ENCODE measurements around the gene TUBB2A. TPM values are rescaled to one million over a fixed set of nuclear protein-coding genes. Genes with fewer than 3 reads are reported as not detected.
"Not testable (repeated sequence)": the region's sequence is repeated elsewhere in the genome, so short reads cannot be mapped to it uniquely, and the experiment has no call there.

Gene TUBB2A
- total RNA-seq, 1 experiment from 2014 or later = 112 TPM

DNA sequence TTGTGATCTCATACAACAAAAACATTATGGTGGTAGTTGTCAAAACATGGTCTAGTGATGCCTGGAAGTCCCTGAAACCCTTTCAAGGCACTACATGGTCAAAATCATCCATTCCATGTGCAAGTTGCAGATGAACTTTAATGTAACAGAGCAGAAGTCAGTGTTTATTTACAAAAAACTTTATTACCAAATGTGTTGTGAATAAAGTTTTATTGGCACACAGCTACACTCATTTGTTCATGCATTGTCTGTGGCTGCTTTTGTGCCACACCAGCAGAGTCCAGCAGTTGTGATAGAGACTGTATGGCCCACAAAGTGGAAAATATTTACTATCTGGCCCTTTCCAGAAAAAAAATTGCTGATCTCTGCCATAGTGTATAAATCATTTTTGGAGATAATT lies 43.3 kb upstream of the TUBB2A start:
- Histone ChIP-seq H3K4me3 (ENCODE audit: low read depth, low read length, poor library complexity, severe bottlenecking) (no peak overlapping the region), H3K4me1 (ENCODE audit: insufficient read depth, low read length, poor library complexity, severe bottlenecking) (peaks cover 4% of the 10 kb centered on the region), H3K9me3 (ENCODE audit: low read depth, low read length, poor library complexity, severe bottlenecking) (no peaks in the 10 kb centered on the region), H3K27ac (ENCODE audit: low read depth, low read length, poor library complexity, severe bottlenecking) (no peak overlapping the region), H3K36me3 (ENCODE audit: insufficient read depth, low read length, poor library complexity, severe bottlenecking) (no peaks in the 10 kb centered on the region), H3K27me3 (replicated peaks; ENCODE audit: insufficient read depth, low read depth, low read length, poor library complexity) (no peaks in the 10 kb centered on the region)
- intact Hi-C loops (cut with micrococcal nuclease; ENCODE audit: unreplicated experiment) = no loop called here
- ChIA-PET POLR2A (ENCODE audit: low non-redundant PET) (no interaction called here), CTCF (no interaction called here)
- BruUV-seq (replicated peaks) = no TSS peak
- TF ChIP-seq, protein P1, sequence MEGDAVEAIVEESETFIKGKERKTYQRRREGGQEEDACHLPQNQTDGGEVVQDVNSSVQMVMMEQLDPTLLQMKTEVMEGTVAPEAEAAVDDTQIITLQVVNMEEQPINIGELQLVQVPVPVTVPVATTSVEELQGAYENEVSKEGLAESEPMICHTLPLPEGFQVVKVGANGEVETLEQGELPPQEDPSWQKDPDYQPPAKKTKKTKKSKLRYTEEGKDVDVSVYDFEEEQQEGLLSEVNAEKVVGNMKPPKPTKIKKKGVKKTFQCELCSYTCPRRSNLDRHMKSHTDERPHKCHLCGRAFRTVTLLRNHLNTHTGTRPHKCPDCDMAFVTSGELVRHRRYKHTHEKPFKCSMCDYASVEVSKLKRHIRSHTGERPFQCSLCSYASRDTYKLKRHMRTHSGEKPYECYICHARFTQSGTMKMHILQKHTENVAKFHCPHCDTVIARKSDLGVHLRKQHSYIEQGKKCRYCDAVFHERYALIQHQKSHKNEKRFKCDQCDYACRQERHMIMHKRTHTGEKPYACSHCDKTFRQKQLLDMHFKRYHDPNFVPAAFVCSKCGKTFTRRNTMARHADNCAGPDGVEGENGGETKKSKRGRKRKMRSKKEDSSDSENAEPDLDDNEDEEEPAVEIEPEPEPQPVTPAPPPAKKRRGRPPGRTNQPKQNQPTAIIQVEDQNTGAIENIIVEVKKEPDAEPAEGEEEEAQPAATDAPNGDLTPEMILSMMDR (conservative IDR thresholded peaks at IDR 0.05; ENCODE audit: low read depth, low read length) = no peak
- TF ChIP-seq EZH2 (IDR thresholded peaks at IDR 0.05; ENCODE audit: borderline replicate concordance, low read depth, low read length, poor library complexity, severe bottlenecking) = no peak
- DNase-seq (ENCODE audit: low spot score) = no peak

DNA sequence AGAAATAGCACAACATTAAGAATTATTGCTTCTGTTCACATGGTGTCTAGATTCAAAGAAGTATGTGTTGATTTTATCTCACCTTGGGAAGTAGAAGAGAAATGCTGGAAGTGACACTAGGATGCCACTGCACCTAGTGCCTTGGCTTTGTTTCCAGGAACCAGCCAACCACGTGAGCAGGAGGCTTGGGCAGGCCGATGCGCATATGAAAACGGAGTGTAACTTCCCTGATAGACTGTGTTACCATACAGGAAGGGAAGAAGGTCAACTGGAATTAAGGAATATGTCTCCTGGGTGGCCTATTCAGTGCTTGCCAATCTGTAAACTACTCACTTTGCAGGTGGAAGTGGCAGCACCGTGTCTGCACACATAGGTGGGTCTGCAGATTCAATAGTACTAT lies 42.0 kb upstream of the TUBB2A start:
- intact Hi-C loops (cut with micrococcal nuclease; ENCODE audit: unreplicated experiment) = no loop called here
- no peaks in the 10 kb centered on the region for H3K27me3 ChIP-seq (replicated peaks; ENCODE audit: insufficient read depth, low read depth, low read length, poor library complexity)
- CTCF ChIA-PET = no interaction called here
- H3K27ac ChIP-seq (ENCODE audit: low read depth, low read length, poor library complexity, severe bottlenecking) = no peak overlapping the region
- POLR2A ChIA-PET (ENCODE audit: low non-redundant PET) = no interaction called here
- H3K9me3 ChIP-seq (ENCODE audit: low read depth, low read length, poor library complexity, severe bottlenecking) = no peaks in the 10 kb centered on the region
- H3K36me3 ChIP-seq (ENCODE audit: insufficient read depth, low read length, poor library complexity, severe bottlenecking) = no peaks in the 10 kb centered on the region
- DNase-seq (ENCODE audit: low spot score) = no peak
- TF ChIP-seq, protein P1 (conservative IDR thresholded peaks at IDR 0.05; ENCODE audit: low read depth, low read length) = no peak
- TF ChIP-seq EZH2 (IDR thresholded peaks at IDR 0.05; ENCODE audit: borderline replicate concordance, low read depth, low read length, poor library complexity, severe bottlenecking) = no peak
- peaks cover 17% of the 10 kb centered on the region for H3K4me1 ChIP-seq (ENCODE audit: insufficient read depth, low read length, poor library complexity, severe bottlenecking)
- H3K4me3 ChIP-seq (ENCODE audit: low read depth, low read length, poor library complexity, severe bottlenecking) = no peak overlapping the region
- BruUV-seq (replicated peaks) = no TSS peak

DNA sequence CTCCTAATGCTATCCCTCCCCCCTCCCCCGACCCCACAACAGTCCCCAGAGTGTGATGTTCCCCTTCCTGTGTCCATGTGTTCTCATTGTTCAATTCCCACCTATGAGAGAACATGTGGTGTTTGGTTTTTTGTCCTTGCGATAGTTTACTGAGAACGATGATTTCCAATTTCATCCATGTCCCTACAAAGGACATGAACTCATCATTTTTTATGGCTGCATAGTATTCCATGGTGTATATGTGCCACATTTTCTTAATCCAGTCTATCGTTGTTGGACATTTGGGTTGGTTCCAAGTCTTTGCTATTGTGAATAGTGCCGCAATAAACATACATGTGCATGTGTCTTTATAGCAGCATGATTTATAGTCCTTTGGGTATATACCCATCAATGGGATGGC lies 40.4 kb upstream of the TUBB2A start:
- H3K27me3 ChIP-seq (replicated peaks; ENCODE audit: insufficient read depth, low read depth, low read length, poor library complexity); POLR2A ChIA-PET (ENCODE audit: low non-redundant PET); BruUV-seq (replicated peaks); CTCF ChIA-PET; H3K9me3 ChIP-seq (ENCODE audit: low read depth, low read length, poor library complexity, severe bottlenecking); H3K27ac ChIP-seq (ENCODE audit: low read depth, low read length, poor library complexity, severe bottlenecking); intact Hi-C loops (cut with micrococcal nuclease; ENCODE audit: unreplicated experiment); H3K4me3 ChIP-seq (ENCODE audit: low read depth, low read length, poor library complexity, severe bottlenecking); DNase-seq (ENCODE audit: low spot score); H3K36me3 ChIP-seq (ENCODE audit: insufficient read depth, low read length, poor library complexity, severe bottlenecking): not testable (repeated sequence)
- peaks cover 18% of the 10 kb centered on the region for H3K4me1 ChIP-seq (ENCODE audit: insufficient read depth, low read length, poor library complexity, severe bottlenecking)

DNA sequence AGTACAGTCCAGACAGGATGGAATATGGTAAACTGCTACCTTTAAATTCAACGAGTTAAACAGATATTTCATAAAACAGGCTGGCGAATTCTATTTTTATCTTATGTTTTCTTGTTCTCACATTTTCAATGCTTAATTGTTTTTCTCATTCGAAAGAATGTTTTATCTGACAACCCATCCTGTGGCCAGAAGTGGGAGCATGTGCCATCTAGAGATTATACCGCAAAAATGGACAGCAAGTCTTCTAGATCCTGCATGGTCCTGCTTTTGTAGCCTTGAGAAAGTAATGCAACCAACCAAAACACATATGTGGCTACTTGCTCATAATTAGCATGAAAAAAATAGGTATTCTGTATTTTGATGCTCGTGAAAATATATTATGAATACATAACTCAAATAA lies 39.4 kb upstream of the TUBB2A start:
- no peak for DNase-seq (ENCODE audit: low spot score)
- no peak overlapping the region for H3K27ac ChIP-seq (ENCODE audit: low read depth, low read length, poor library complexity, severe bottlenecking)
- no peak overlapping the region for H3K4me3 ChIP-seq (ENCODE audit: low read depth, low read length, poor library complexity, severe bottlenecking)
- no TSS peak for BruUV-seq (replicated peaks)
- POLR2A ChIA-PET (ENCODE audit: low non-redundant PET) = no interaction called here
- intact Hi-C loops (cut with micrococcal nuclease; ENCODE audit: unreplicated experiment) = no loop called here
- H3K4me1 ChIP-seq (ENCODE audit: insufficient read depth, low read length, poor library complexity, severe bottlenecking) = peaks cover 18% of the 10 kb centered on the region
- no peaks in the 10 kb centered on the region for H3K27me3 ChIP-seq (replicated peaks; ENCODE audit: insufficient read depth, low read depth, low read length, poor library complexity)
- H3K36me3 ChIP-seq (ENCODE audit: insufficient read depth, low read length, poor library complexity, severe bottlenecking) = no peaks in the 10 kb centered on the region
- H3K9me3 ChIP-seq (ENCODE audit: low read depth, low read length, poor library complexity, severe bottlenecking) = no peaks in the 10 kb centered on the region
- CTCF ChIA-PET = no interaction called here
- TF ChIP-seq, protein P1 (conservative IDR thresholded peaks at IDR 0.05; ENCODE audit: low read depth, low read length) = no peak
- no peak for TF ChIP-seq EZH2 (IDR thresholded peaks at IDR 0.05; ENCODE audit: borderline replicate concordance, low read depth, low read length, poor library complexity, severe bottlenecking)
